Smooth muscle cell (in vitro differentiated cells): Measurements from ENCODE around the gene RIPOR3. TPM values are rescaled to one million over a fixed set of nuclear protein-coding genes. Genes with fewer than 3 reads are reported as not detected.

ENCODE experiments used
- DNase-seq: peaks from one replicate; lab custom pipeline; 2025; ENCODE audit not compliant: unreplicated experiment; lab: John Stamatoyannopoulos, UW
- H2AFZ ChIP-seq: fragments of 200-600 bp; sonication (generic); 2 replicates; pipeline ENCODE4 v1.6.0; 2016; ENCODE audit warnings: antibody characterized with exemption, low read depth, mild to moderate bottlenecking
- H3F3A ChIP-seq: fragments of 200-600 bp; sonication (generic); 2 replicates; pipeline ENCODE4 v1.6.0; 2017; ENCODE audit warnings: antibody characterized with exemption, low read depth
- H3K27ac ChIP-seq: fragments of 200-600 bp; sonication (generic); 2 replicates; pipeline ENCODE4 v1.5.1; 2016; ENCODE audit warnings: low read depth, mild to moderate bottlenecking
- H3K27me3 ChIP-seq: fragments of 200-600 bp; sonication (generic); 2 replicates; pipeline ENCODE4 v1.6.1; 2016; ENCODE audit warnings: low read depth, mild to moderate bottlenecking
- H3K36me3 ChIP-seq: fragments of 200-600 bp; sonication (generic); 2 replicates; pipeline ENCODE4 v1.5.1; 2016; ENCODE audit warnings: low read depth
- H3K4me1 ChIP-seq: fragments of 200-600 bp; sonication (generic); 2 replicates; pipeline ENCODE4 v1.5.1; 2016; ENCODE audit warnings: low read depth
- H3K4me2 ChIP-seq: fragments of 200-600 bp; sonication (generic); 2 replicates; pipeline ENCODE4 v1.6.0; 2016; ENCODE audit warnings: mild to moderate bottlenecking
- H3K4me3 ChIP-seq: fragments of 200-600 bp; sonication (generic); 2 replicates; pipeline ENCODE4 v1.5.1; 2016; ENCODE audit warnings: mild to moderate bottlenecking
- H3K79me2 ChIP-seq: fragments of 200-600 bp; sonication (generic); 2 replicates; pipeline ENCODE4 v1.6.0; 2016; ENCODE audit warnings: low read depth, mild to moderate bottlenecking
- H3K9ac ChIP-seq: fragments of 200-600 bp; sonication (generic); 2 replicates; pipeline ENCODE4 v1.6.0; 2016; ENCODE audit warnings: low read depth
- H3K9me3 ChIP-seq: fragments of 200-600 bp; sonication (generic); replicated peaks from 2 replicates; pipeline ENCODE4 v1.5.1; 2016; ENCODE audit warnings: low read depth
- H4K20me1 ChIP-seq: fragments of 200-600 bp; sonication (generic); 2 replicates; pipeline ENCODE4 v1.6.0; 2016; ENCODE audit warnings: low read depth
- WGBS: methylation state at CpG from one replicate; pipeline ENCODE4 v1.1.7; 2016; ENCODE audit warnings: low lambda C conversion rate; 5-methylcytosine and 5-hydroxymethylcytosine counted together
- polyA plus RNA-seq: library from polyadenylated mRNA; unstranded; fragments of >200 nt; fragmentation: Nextera tagmentation; extraction: Ambion mirVana; gene quantifications from 2 replicates; pipeline ENCODE4 v1.2.1, GENCODE V29; 2016
- total RNA-seq: library from RNA; depleted of rRNA; stranded (reverse); fragments of >200 nt; gene quantifications from 2 replicates; pipeline ENCODE4 v1.2.3, GENCODE V29; 2014
- TF ChIP-seq, protein P1 (sequence below): fragments of 200-600 bp; sonication (generic); IDR thresholded peaks from 2 replicates; pipeline ENCODE4 v1.5.1; 2017; ENCODE audit warnings: borderline replicate concordance, mild to moderate bottlenecking, antibody characterized with exemption; ENCODE audit not compliant: insufficient read depth, poor library complexity, severe bottlenecking

The RIPOR3 gene
- total and polyA plus RNA-seq, 2 experiments from 2014 or later, result 0.18 to 1.2 TPM

DNA sequence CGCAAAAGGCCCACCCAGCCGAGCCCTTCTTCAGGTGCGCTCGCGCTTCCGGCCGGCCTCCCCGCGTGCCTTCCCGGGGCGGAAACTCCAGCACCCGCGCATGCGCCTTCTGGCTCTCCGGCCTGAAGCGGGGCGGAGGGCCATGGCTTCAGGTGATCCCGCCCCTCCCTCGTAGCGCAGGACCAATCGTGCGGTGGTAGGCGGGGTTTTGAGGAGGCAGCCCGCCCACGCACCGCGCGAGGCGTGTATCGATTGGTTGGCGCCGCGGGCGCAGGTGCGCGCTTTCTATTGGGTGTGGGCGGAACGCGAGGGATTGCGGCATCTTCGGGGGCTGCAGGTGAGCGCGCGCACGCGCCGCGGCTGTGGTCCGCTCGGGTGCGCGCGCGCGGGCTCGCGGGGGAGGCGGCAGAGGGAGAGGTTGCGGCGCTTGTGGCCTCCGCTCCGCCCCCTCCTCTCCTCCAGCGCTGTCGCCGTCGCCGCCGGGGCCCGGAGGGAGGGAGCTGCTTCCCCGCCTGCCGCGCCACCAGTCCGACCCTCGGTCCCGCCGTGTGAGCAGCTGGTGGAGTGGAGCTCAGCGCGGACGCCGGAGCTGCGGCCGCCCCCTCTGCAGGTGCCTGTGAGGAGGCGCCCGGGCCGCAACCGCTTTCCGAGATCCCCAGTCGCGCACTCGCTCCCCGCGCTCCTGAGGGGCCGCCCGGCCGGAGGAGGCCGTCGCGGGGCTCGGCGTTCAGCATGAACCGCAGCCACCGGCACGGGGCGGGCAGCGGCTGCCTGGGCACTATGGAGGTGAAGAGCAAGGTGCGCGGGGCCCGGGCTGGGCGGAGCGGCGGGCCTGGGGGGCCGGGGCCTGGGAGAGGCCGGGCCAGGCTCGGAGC lies 40.0 kb upstream of the RIPOR3 start, which contains the start of gene PARD6B:
Gene PARD6B (plus strand): TSS at position 526 of the 875 bp plus-strand sequence. CDS start 207 bp downstream, at position 733.
- H4K20me1 ChIP-seq, result no peaks in the 10 kb centered on the region
- peaks cover 20% of the 10 kb centered on the region for H3K4me1 ChIP-seq
- under 1% methylated on average over 65 of the region's 114 CpGs for WGBS

DNA sequence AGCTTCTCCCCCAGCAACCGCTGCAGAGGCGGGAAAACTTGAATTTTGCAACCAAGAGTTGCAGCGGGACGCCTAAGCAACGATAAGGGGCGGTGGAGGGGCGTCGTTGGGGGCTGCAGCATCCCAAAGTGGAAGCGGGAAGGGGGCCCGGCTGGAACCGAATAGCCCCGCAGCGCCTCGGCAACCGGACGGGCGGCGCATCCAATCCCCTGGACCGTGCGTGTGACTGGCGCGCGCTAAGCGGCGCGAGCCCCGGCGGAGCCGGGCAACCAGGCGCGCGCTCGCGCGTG lies 39.4 kb upstream of the RIPOR3 start:
- Histone ChIP-seq H3K79me2 (peaks cover 16% of the 10 kb centered on the region), H3K4me2 (peak overlapping the region; percentile 93), H3K36me3 (no peaks in the 10 kb centered on the region), H4K20me1 (no peaks in the 10 kb centered on the region), H3K9me3 (no peaks in the 10 kb centered on the region), H3K4me1 (peaks cover 22% of the 10 kb centered on the region), H3K9ac (no peak overlapping the region), H3K27me3 (peaks cover 13% of the 10 kb centered on the region), H3F3A (peaks cover 17% of the 10 kb centered on the region), H3K4me3 (peak overlapping the region; percentile 73), H3K27ac (peak overlapping the region; percentile 85), H2AFZ (peak overlapping the region; percentile 82)
- TF ChIP-seq, protein P1, sequence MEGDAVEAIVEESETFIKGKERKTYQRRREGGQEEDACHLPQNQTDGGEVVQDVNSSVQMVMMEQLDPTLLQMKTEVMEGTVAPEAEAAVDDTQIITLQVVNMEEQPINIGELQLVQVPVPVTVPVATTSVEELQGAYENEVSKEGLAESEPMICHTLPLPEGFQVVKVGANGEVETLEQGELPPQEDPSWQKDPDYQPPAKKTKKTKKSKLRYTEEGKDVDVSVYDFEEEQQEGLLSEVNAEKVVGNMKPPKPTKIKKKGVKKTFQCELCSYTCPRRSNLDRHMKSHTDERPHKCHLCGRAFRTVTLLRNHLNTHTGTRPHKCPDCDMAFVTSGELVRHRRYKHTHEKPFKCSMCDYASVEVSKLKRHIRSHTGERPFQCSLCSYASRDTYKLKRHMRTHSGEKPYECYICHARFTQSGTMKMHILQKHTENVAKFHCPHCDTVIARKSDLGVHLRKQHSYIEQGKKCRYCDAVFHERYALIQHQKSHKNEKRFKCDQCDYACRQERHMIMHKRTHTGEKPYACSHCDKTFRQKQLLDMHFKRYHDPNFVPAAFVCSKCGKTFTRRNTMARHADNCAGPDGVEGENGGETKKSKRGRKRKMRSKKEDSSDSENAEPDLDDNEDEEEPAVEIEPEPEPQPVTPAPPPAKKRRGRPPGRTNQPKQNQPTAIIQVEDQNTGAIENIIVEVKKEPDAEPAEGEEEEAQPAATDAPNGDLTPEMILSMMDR, result no peak
- under 1% methylated on average over 35 of the region's 35 CpGs for WGBS
- DNase-seq, result no peak

More for the DNA sequence above, 40.0 kb upstream of the RIPOR3 start, which contains the start of gene PARD6B:
- Histone ChIP-seq H3F3A (peaks cover 13% of the 10 kb centered on the region), H3K4me3 (peak within 1 kb of the TSS; percentile 73), H3K27ac (peak within 1 kb of the TSS; percentile 85), H3K4me2 (peak within 1 kb of the TSS; percentile 93), H3K36me3 (no peaks in the 10 kb centered on the region), H3K9me3 (no peaks in the 10 kb centered on the region), H3K9ac (peak within 1 kb of the TSS; percentile 73), H2AFZ (peak within 1 kb of the TSS; percentile 82), H3K27me3 (peaks cover 13% of the 10 kb centered on the region), H3K79me2 (peaks cover 17% of the 10 kb centered on the region)
- peak; percentile 75 for DNase-seq
- TF ChIP-seq, protein P1, result no peak

DNA sequence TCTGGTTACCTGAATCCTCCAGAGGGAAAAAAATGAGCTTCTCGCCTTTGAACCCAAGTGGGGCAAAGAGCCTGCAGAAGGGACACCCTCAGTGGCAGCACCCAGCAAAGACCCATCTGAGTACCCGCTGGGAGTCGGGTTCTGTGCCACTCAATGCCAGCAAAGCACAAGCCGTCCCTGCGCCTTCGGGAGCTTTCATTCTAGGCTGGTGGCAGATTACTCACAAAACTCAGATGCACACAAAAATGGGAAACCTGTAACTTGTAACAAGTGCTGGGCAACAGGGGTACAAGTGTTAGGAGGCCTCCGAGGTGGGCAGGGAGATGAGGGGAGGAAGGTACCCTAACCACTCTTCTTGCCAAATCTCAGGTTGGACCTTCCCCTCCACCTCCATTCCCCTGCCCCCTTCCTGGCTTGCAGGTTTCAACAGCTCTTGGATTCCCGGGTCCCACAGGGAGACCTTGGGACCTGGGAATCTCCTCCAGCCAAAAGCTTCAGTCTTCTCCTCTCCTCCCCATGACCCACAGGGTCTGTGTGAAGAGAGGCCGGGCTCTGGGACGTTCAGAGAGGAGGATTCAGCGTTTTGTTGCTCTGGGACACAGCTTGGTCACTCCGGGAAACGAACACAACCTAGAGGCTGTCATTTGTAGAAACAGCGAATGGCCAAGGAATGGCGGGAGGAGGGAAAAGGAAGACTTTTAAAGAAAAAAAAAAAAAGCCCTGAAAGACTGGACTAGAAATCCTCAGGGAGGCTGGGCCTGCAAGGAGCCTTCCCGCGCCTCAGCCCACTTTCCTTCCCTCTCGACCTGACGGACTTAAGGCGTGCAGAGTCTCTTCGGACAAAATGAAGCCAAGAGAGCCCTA lies 38.8 kb upstream of the RIPOR3 start:
- peaks cover 28% of the 10 kb centered on the region for H3K4me1 ChIP-seq
- peak overlapping the region; percentile 23 for H3K9ac ChIP-seq
- no peak for DNase-seq
- peaks cover 13% of the 10 kb centered on the region for H3K27me3 ChIP-seq
- H2AFZ ChIP-seq, result peak overlapping the region; percentile 82
- H3K79me2 ChIP-seq, result peaks cover 13% of the 10 kb centered on the region
- peaks cover 22% of the 10 kb centered on the region for H3F3A ChIP-seq
- peak overlapping the region; percentile 85 for H3K27ac ChIP-seq
- no peaks in the 10 kb centered on the region for H3K9me3 ChIP-seq
- peak overlapping the region; percentile 93 for H3K4me2 ChIP-seq
- 34% methylated on average over 21 of the region's 21 CpGs for WGBS
- peak overlapping the region; percentile 73 for H3K4me3 ChIP-seq
- TF ChIP-seq, protein P1, result no peak
- no peaks in the 10 kb centered on the region for H3K36me3 ChIP-seq
- peaks cover 2% of the 10 kb centered on the region for H4K20me1 ChIP-seq
